Measurements from ENCODE around the gene GMNC.
"Not testable (repeated sequence)": the region's sequence is repeated elsewhere in the genome, so short reads cannot be mapped to it uniquely, and the experiment has no call there.

GMNC gene

DNA sequence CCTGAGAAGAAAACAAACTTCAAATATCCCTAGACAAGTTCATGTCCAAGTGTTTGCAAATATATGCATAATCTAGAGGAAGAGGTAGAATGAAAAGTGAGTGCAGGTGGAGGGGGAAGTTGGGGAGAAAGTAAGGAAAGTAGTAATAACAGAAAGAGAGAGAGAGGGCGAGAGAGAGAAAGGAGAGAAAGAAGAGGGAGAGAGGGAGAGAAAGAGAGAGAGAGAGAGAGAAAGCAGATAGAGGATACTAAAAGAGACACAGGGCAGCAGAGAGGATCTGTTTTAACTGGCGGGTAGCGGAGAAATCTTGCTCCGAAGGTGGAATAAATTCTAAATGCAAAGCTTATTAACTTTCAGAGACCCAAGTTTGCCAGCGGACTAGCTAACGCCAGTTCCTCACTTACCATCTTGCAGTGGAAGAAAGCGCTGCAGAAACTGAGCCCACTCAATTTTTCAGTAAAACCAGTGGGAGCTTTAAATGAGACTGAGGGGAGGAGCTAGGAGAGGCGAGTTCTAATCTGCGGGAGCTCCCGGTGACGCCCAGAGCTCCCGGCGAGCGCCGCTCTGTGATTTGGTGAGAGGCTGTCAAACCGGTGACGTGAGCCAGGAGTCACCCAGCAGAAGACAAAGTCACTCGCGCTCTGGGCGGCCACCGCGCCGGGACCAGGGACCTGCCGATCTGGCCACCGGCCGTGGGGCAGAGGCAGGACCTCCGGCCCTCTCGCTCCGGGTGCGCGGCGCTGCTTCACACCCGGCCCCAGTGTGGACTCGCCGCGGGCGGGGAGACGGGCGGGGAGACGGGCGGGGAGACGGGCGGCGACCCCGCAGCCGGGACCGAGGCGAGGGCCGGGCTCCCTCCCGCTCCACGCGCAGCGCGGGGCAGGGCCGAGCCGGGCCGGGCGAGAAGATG, at the start of gene GMNC:
GMNC (minus strand) TSS at position 486 of the 910 bp plus-strand sequence; CDS start at position 407, 79 bp downstream.
- peak; percentile 81 for DNase-seq

DNA sequence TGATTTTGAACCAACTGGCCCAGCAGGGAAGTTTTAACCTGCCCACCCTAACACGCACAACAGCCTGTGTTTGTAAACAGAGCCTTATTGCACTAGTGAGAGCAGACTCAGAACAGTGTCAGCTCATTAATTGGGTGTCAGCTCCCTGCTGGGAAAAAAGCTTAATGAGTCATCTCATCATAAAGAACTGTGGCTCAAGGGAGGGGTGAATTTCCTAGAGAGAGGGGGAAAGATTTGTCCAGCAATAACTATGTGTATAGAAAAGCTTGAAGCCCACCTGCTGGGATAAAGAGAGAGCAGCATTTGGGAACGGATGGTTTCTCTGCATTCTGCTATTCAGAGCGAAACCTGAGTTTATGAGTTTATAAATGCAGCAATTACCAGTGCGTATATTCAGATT, 48.9 kb upstream of the GMNC start:
- peak; percentile 69 for DNase-seq

- no peak for DNase-seq
These were observed 47.4 kb upstream of the GMNC start for GRCh38 chr3:190909908-190910307.

DNA sequence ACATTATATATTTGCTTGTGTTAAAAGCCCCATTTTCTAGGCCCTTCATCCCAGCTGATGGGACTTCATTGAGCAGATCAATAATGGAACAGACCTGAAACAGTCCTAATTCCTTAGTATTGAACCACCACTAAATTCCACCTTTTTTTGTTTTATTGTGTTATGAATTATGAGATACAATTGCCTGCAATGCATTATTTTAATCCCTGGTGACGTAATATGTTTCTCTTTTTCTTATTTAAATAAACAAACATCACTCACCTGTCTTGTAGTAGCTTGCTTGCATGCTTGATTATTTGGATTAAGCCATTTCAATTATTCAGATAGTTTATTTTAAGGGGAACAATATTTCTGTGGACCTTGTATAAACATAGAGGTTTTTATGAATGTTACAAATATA, 40.7 kb upstream of the GMNC start:
- no peak for DNase-seq

DNA sequence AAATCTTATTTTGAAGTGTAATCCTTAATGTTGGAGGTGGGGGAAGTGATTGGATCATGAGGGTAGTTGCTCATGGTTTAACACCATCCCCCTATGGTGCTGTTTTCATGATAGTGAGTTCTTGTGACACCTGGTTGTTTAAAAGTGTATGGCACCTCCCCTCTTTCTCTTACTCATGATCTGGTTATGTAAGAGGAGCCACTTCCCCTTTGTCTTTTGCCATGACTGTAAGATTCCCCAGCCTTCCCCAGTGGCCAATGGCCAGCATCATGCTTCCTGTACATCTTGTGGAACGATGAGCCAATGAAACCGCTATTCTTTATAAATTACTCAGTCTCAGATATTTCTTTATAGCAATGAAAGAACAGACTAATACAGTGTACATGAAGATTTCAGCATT, 39.8 kb upstream of the GMNC start:
- no peak for DNase-seq

DNA sequence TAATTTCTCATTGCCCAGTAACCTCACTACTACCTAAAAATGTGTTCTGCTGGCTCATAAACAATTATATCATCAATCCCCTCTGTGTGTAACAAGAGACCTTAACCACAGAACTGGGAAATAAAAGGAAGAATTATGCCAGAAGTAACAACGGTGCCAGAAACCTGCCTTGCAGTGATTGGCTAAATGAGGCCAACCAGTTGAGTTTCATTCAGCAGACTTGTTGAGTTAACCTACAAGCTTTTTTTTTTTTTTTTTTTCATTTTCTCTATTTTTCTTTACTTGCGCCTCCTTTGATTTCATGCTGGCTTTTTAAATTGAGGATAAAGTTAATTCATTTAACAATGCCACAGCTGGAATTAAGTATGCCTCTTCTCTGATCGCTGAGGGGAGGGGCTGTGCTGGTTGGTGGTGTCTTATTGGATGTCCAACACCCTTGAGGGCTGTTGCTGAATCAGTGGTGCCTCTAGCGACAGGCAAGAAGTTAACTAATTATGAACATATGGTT, 30.0 kb upstream of the GMNC start:
- no peak for DNase-seq

GRCh38 chr3:190886945-190887344, 24.5 kb upstream of the GMNC start:
- no peak for DNase-seq

DNA sequence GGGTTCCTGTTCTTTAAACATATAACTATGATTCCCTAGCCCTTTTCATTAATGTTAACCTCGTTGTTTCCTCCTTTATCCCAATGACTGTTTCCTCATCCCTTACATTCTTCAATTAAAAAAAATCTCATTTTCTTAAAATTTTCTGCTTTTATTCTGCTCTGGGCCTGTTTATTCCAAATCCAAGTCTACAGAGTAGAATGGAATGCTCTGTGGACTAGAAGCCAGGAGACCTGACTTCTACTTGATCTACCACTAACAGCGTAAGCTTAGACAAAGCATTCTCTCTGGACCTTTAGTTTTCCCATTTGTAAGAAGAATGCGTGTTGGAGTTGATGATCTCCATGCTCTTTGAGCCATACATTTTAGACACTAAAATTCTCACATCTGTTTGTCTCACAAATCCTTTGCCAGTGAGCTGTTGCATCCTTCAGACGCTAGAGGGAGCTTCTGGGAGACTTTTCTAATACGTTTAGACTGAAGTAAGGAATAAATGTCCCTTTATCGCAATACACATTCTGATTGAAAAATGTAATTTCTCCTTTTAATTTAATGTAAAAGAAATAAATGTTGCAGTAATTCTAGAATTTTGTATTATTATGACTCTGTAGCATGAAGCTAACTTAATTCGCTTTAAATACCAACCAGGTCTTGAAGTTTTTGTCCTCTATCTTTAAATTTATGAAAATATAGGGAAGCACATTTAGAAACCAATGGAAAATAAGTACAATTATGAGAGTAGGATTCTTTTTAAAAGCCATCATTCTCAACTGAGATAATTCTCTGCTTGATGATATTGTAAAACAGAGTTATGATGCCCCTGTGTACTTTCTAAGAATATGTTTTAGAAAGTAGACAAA, 21.7 kb upstream of the GMNC start:
- peak; percentile 40 for DNase-seq

DNA sequence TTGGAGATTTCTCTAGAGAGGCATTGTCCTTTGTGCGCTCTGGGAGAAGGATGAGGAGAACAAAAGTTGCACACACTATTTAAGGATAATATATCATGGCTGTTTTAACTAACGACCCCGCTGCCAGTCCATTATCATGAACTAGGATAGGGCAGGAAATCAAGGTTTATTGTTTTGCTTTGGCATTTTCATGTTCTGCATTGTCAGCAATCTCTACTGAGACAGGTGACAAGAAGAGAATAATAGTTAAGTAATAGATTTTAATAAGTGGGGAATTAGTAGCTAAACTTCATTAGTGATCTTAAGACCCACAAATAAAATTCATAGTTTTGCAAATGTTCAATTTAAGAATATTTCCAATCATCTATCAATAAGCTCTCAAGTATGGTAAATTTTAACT, 20.6 kb upstream of the GMNC start:
- DNase-seq = no peak

DNA sequence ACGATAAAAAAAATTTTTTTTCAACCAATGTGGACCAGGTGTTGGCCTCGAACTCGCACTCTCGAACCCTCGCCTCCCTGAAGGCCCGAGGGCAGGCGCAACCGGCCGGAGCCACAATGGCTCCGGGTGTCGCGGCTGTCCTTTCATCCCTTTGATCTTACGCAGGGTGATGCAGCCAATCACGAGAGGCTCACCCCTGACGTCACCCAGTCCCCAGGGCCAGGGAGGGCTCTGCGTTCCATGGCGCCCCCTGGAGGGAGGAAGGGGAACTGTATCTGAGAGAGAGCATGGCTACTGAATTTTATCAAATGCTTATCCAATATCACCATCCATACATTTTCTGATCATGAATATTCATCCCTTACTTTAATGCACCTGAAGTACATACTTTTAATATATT, 15.4 kb upstream of the GMNC start:
- no peak for DNase-seq

GRCh38 chr3:190876433-190876832, 13.9 kb upstream of the GMNC start:
- DNase-seq = not testable (repeated sequence)

GRCh38 chr3:190875061-190875460, 12.6 kb upstream of the GMNC start:
- DNase-seq = not testable (repeated sequence)

GRCh38 chr3:190870127-190870526, 7.6 kb upstream of the GMNC start:
- no peak for DNase-seq

DNA sequence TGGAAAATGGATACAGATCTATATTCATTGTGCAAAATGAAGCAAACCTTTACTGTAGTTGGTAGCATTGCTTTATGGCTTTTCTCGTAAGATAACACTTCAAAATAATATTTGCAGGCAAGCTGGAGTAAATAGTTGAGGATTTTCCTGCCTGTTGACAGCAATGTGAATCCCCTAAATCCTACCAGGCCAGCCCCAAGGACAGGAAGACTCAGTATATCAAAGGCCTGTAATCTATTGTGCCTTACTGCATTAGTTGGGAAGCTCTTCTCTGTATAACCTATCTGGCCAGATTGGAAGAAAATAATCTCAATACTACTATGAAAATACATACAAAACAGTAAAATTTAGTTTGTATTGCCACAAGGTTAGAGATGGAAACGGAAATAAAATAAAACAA, 4.6 kb upstream of the GMNC start:
- no peak for DNase-seq

DNA sequence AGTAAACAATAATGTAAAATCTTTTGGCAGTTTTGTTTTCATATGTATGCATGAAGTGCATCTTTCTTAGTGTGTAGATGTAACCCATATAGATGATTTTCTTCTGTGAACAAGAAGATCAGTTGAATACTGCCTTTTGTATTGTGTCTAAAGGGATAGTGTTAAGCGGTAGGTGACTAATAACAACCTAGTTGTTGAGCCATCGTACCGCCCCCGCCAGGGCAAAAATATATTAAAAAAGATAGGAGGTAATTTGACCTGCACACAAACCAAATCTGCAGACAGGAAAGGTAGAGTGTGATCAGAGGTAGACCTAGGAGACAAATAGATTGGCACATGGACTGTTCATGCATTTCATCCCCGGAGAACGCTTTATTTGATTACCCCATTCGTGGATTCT, 3.3 kb upstream of the GMNC start:
- no peak for DNase-seq

GRCh38 chr3:190865419-190865818, 2.9 kb upstream of the GMNC start:
- DNase-seq = no peak

GRCh38 chr3:190864002-190864401, 1.5 kb upstream of the GMNC start:
- no peak for DNase-seq

- DNase-seq = no peak
These were observed 598 bp upstream of the GMNC start for GRCh38 chr3:190863119-190863465.

DNA sequence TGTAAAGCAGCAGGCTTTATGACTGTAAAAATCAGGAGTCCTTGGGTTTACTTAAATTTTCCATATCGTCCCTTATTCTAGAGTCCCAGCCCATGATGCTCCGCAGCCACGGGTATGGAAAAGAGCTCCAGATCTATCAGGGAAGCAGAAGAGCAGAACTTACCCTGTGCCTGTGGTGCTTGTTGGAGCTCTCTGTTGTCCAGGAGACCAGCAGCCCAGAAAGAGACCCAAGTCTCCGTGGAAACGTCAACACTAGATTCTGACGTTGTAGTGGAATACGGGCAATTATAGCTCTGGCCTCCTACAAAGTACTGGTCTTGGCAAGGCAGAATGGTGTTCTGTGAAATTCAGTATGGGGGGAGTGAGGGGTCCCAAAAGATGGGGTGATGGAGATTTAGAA, 2.0 kb downstream of the GMNC start:
- DNase-seq = no peak

DNA sequence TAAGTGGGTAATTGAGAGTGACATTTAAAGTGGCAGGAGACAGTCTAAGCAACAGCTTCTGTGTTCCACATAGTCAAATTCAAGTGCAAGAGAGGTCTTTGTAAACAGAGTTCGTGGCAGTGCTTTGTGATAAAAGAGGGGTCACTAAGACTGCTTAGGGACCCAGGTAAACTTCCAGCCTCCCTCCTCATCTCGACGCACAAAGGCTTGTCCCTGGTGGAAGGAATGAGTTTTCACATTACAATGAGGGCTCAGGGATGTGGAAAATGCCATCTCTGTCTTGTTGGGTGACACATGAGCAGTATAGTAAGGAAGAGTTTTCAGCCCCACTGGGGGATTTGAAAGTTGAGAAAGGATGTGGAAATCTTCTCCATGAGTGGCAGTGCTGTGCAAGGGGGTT, 7.3 kb downstream of the GMNC start:
- DNase-seq = no peak

DNA sequence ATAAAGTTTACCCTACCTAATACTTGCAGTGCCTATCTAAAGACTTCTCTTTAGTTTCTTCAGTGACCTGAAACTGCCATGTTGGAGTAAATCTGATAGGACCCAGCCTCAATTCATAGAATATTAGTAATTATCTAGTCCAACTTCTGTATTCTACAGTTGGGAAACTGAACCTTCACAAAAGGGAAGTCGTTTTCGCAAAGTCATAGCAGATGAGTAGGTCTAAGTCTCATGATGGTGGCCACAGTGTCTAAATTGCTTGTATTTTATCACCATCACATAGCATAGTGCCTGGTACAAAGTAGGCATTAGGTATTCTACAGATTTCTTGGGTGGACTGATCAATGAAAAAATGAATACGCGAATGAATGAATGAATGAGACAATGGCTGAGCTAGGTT, 8.4 kb downstream of the GMNC start:
- no peak for DNase-seq

DNA sequence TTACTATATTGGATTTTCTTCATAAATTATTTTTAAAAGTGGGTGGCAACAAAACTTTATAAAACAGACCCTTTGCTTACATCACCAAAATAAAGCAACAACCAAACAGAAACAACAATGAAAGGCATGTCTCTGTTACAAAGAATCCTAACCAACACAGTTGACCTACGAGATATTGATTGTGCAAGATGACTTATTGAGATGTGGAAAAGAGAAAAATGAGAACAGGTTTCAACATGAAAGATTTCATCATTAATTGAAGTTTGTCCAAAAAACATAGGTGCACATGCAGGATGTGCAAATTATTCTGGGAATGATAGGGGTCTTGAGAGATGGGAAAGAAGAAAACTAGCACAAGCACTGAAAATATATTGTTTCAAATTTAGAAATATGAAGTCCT, 9.0 kb downstream of the GMNC start:
- DNase-seq = no peak

GRCh38 chr3:190849607-190850006, 12.9 kb downstream of the GMNC start:
- DNase-seq = no peak

DNA sequence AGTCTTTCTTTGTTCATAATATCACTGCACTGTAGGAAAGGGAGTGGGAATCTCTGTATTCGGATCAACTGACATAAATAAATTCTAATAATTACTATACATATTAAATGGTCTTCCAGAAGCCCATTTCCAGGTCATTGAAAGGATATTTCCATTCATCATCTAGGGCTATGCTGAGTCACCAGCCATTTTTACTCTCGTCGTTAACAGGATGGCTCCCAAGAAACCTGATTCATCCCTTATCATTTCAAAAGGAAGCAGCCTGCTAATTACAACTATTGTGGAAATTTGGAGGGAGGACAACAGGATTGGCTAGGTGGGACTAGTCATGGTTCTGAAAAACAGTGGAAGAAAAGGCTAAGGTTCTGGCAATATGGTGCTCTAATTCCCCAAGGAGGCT, 13.6 kb downstream of the GMNC start:
- no peak for DNase-seq

Measured in retina (tissue), 1 donor.